ENCODE results near the gene SDSL. TPM values are rescaled to one million over a fixed set of nuclear protein-coding genes. Genes with fewer than 3 reads are reported as not detected.

Gene SDSL
- polyA plus RNA-seq, 4 donors: 5.4 to 13.3 (median 11.7) TPM

GRCh38 chr12:113477842-113478215, 55.6 kb downstream of the SDSL start:
- DNase-seq (ENCODE audit: low read depth in 4 of 4, low spot score in 3 of 4): no peak

- no peak for DNase-seq (ENCODE audit: low read depth in 4 of 4, low spot score in 3 of 4)
Measured at GRCh38 chr12:113478351-113479011, 56.3 kb downstream of the SDSL start.

- DNase-seq (ENCODE audit: low read depth in 4 of 4, low spot score in 3 of 4): no peak
Measured at GRCh38 chr12:113479216-113479589, 57.0 kb downstream of the SDSL start.

GRCh38 chr12:113479590-113480335, 57.6 kb downstream of the SDSL start:
- peak in 3 of 4 donors; percentile 43 to 57 (median 52) for DNase-seq (ENCODE audit: low read depth in 4 of 4, low spot score in 3 of 4)

GRCh38 chr12:113480336-113480971, 58.3 kb downstream of the SDSL start:
- DNase-seq (ENCODE audit: low read depth in 4 of 4, low spot score in 3 of 4): no peak

GRCh38 chr12:113482334-113482733, 60.2 kb downstream of the SDSL start:
- no peak for DNase-seq (ENCODE audit: low read depth in 4 of 4, low spot score in 3 of 4)

GRCh38 chr12:113485330-113485729, 63.1 kb downstream of the SDSL start:
- no peak for DNase-seq (ENCODE audit: low read depth in 4 of 4, low spot score in 3 of 4)

- no peak for DNase-seq (ENCODE audit: low read depth in 4 of 4, low spot score in 3 of 4)
Measured at GRCh38 chr12:113486722-113487121, 64.5 kb downstream of the SDSL start.

Other genes starting within 250 kb of the SDSL start
- 10 to 100 TPM; 40.3 to 96.0 (median 66.4) TPM for gene DDX54, start 236.9 kb upstream of the SDSL start, polyA plus RNA-seq (ENCODE audit: insufficient read length in 4 of 4)
- 10 to 100 TPM; 11.6 to 20.7 (median 14.1) TPM for gene RITA1, start 236.7 kb upstream of the SDSL start, polyA plus RNA-seq (ENCODE audit: insufficient read length in 4 of 4)
- 10 to 100 TPM; 20.4 to 46.8 (median 30.1) TPM for gene TPCN1, start 200.9 kb upstream of the SDSL start, polyA plus RNA-seq (ENCODE audit: insufficient read length in 4 of 4)
- 10 to 100 TPM; 13.2 to 19.4 (median 13.5) TPM for gene SLC8B1, start 87.3 kb upstream of the SDSL start, polyA plus RNA-seq (ENCODE audit: insufficient read length in 4 of 4)
- gene PLBD2, start 63.8 kb upstream of the SDSL start, polyA plus RNA-seq (ENCODE audit: insufficient read length in 4 of 4): 10 to 100 TPM; 17.1 to 28.0 (median 23.0) TPM
- gene SDS, start 18.5 kb upstream of the SDSL start, polyA plus RNA-seq (ENCODE audit: insufficient read length in 4 of 4): under 1 TPM in 3 of 4 donors, not detected in 1; 0.14 to 0.32 (median 0.18) TPM
- not detected for gene LHX5, start 49.5 kb downstream of the SDSL start, polyA plus RNA-seq (ENCODE audit: insufficient read length in 4 of 4)